NCI-H2171 (cell line): ENCODE results near the gene MACROH2A2.
"Not testable (repeated sequence)": the region's sequence is repeated elsewhere in the genome, so short reads cannot be mapped to it uniquely, and the experiment has no call there.

ENCODE experiments used
- DNase-seq: peaks from one replicate; lab custom pipeline; 2025; lab: John Stamatoyannopoulos, UW

The MACROH2A2 gene

GRCh38 chr10:70101068-70101562 is 48.5 kb downstream of the MACROH2A2 start:
- DNase-seq, result not testable (repeated sequence)

GRCh38 chr10:70101668-70102067 is 49.0 kb downstream of the MACROH2A2 start:
- DNase-seq, result no peak

- DNase-seq, result no peak
These were observed 54.5 kb downstream of the MACROH2A2 start for GRCh38 chr10:70106958-70107791.

- no peak for DNase-seq
These were observed 56.6 kb downstream of the MACROH2A2 start for GRCh38 chr10:70109064-70109729.

- no peak for DNase-seq
These were observed 58.9 kb downstream of the MACROH2A2 start for GRCh38 chr10:70111496-70111895.

GRCh38 chr10:70112071-70112470 is 59.4 kb downstream of the MACROH2A2 start:
- no peak for DNase-seq

- no peak for DNase-seq
These were observed 62.3 kb downstream of the MACROH2A2 start for GRCh38 chr10:70114902-70115301.

GRCh38 chr10:70115948-70116682 is 63.5 kb downstream of the MACROH2A2 start:
- no peak for DNase-seq

- DNase-seq, result no peak
These were observed 65.0 kb downstream of the MACROH2A2 start for GRCh38 chr10:70117646-70118045.

GRCh38 chr10:70118196-70118595 is 65.5 kb downstream of the MACROH2A2 start:
- no peak for DNase-seq

GRCh38 chr10:70119197-70119596 is 66.6 kb downstream of the MACROH2A2 start:
- no peak for DNase-seq

- DNase-seq, result no peak
These were observed 67.0 kb downstream of the MACROH2A2 start for GRCh38 chr10:70119623-70120022.

- DNase-seq, result no peak
These were observed 67.8 kb downstream of the MACROH2A2 start for GRCh38 chr10:70120417-70120816.

- DNase-seq, result no peak
These were observed 68.8 kb downstream of the MACROH2A2 start for GRCh38 chr10:70121281-70121949.

GRCh38 chr10:70122742-70123141 is 70.1 kb downstream of the MACROH2A2 start:
- DNase-seq, result no peak

GRCh38 chr10:70123166-70123565 is 70.5 kb downstream of the MACROH2A2 start:
- DNase-seq, result not testable (repeated sequence)

GRCh38 chr10:70123817-70124216 is 71.2 kb downstream of the MACROH2A2 start:
- no peak for DNase-seq

GRCh38 chr10:70124415-70124814 is 71.8 kb downstream of the MACROH2A2 start:
- no peak for DNase-seq

GRCh38 chr10:70124918-70125317 is 72.3 kb downstream of the MACROH2A2 start:
- DNase-seq, result no peak

GRCh38 chr10:70125918-70126552 is 73.4 kb downstream of the MACROH2A2 start:
- no peak for DNase-seq

GRCh38 chr10:70126700-70127395 is 74.2 kb downstream of the MACROH2A2 start:
- DNase-seq, result no peak
